ENCODE results near the gene TCL1A.

DNA sequence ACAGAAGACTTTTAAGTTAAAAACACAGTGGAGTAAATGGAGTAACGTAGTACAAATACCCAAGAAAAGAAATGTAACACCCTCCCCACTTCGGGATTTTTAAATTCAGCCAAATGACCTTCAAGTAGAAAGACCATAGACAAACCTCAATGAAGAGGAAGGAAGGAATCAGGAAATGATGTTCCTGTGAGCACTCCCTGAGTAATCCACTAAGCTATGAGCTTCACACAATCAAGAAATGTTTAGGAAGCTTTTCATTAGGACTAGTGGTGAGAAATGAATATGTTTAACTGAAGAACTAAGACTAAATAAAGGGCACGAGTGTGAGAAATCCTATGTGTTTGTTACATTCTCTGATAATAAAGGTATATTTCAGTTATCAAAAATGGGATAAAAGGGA, 10.1 kb downstream of the TCL1A start:
- TF ChIP-seq CTCF (IDR thresholded peaks at IDR 0.05) (no peak), POLR2A (IDR thresholded peaks at IDR 0.05; ENCODE audit: low read depth) (no peak), POLR2AphosphoS5 (IDR thresholded peaks at IDR 0.05) (no peak), EP300 (IDR thresholded peaks at IDR 0.05) (no peak)

All from esophagus muscularis mucosa (tissue), 4 donors.